CD4-positive, alpha-beta memory T cell (primary cell): ENCODE results near the gene EIF3L. TPM values are rescaled to one million over a fixed set of nuclear protein-coding genes. Genes with fewer than 3 reads are reported as not detected.

Experiments
- CTCF ChIA-PET: fragments of 350-600 bp; sonication (Branson Sonifier 250); formaldehyde crosslinking; loops from one replicate; lab custom pipeline; 2021; ENCODE audit warnings: inconsistent platforms; ENCODE audit not compliant: partially characterized antibody; lab: Charles Lee
- POLR2A ChIA-PET: fragments of 350-600 bp; sonication (Branson Sonifier 250); formaldehyde crosslinking; loops from one replicate; lab custom pipeline; 2021; ENCODE audit not compliant: partially characterized antibody; lab: Charles Lee
- DNase-seq, 5 donors: peaks; one replicate each; pipeline versions ENCODE4 v3.0.0 to v3.0.0-alpha.2; 2020 to 2022; ENCODE audit warnings: mixed read lengths in 1 of 5
- H3K27ac ChIP-seq: one replicate; pipeline ENCODE4 v1.7.0; 2013; ENCODE audit warnings: low read depth, low read length
- H3K27me3 ChIP-seq: 2 replicates; pipeline ENCODE4 v1.7.0; 2013; ENCODE audit warnings: mild to moderate bottlenecking, low read length, moderate library complexity; ENCODE audit not compliant: insufficient read depth
- H3K36me3 ChIP-seq: 2 replicates; pipeline ENCODE4 v1.7.0; 2013; ENCODE audit warnings: mild to moderate bottlenecking, low read length, moderate library complexity; ENCODE audit not compliant: insufficient read depth
- H3K4me1 ChIP-seq: 2 replicates; pipeline ENCODE4 v1.7.0; 2013; ENCODE audit warnings: mild to moderate bottlenecking, low read length, moderate library complexity; ENCODE audit not compliant: insufficient read depth
- H3K4me3 ChIP-seq, 2 donors: one replicate each; pipeline ENCODE4 v1.7.0; 2013; ENCODE audit warnings: low read length in 2 of 2, mild to moderate bottlenecking in 1 of 2
- H3K9me3 ChIP-seq, 2 donors: one replicate each; pipeline ENCODE4 v1.7.0; 2013; ENCODE audit warnings: low read length in 2 of 2, control low read depth in 1 of 2; ENCODE audit not compliant: control insufficient read depth in 1 of 2
- H3K27ac Mint-ChIP-seq, 7 donors: one replicate each; pipeline ENCODE4 v1.8.0; 2020 to 2021; ENCODE audit warnings: mixed read lengths in 7 of 7, mild to moderate bottlenecking in 6 of 7, inconsistent platforms in 3 of 7, moderate library complexity in 3 of 7
- H3K27me3 Mint-ChIP-seq, 2 donors: one replicate each; pipeline ENCODE4 v1.8.0; 2020 to 2021; ENCODE audit warnings: mixed read lengths in 2 of 2
- H3K36me3 Mint-ChIP-seq, 2 donors: one replicate each; pipeline ENCODE4 v1.8.0; 2020 to 2021; ENCODE audit warnings: mixed read lengths in 2 of 2, inconsistent platforms in 1 of 2, mild to moderate bottlenecking in 1 of 2
- H3K4me1 Mint-ChIP-seq, 4 donors: one replicate each; pipeline ENCODE4 v1.8.0; 2020 to 2021; ENCODE audit warnings: mixed read lengths in 4 of 4, mild to moderate bottlenecking in 1 of 4
- H3K4me3 Mint-ChIP-seq, 8 donors: one replicate each; pipeline ENCODE4 v1.8.0; 2020 to 2021; ENCODE audit warnings: mixed read lengths in 8 of 8, mild to moderate bottlenecking in 7 of 8, moderate library complexity in 6 of 8, inconsistent platforms in 3 of 8
- H3K9me3 Mint-ChIP-seq, 8 donors: one replicate each; pipeline ENCODE4 v1.8.0; 2020 to 2021; ENCODE audit warnings: mixed read lengths in 8 of 8, mild to moderate bottlenecking in 5 of 8, inconsistent platforms in 3 of 8, moderate library complexity in 1 of 8
- intact Hi-C: fragments of 100-400 bp; cut with micrococcal nuclease; formaldehyde crosslinking; loops from one replicate; pipeline ENCODE4 v1.15.1; 2023
- microRNA-seq: library from miRNA; unstranded; fragments of <30 nt; microRNA quantifications from one replicate; pipeline ENCODE4 v1.2.0, GENCODE V29; 2021; ENCODE audit warnings: borderline replicate concordance, borderline number of aligned reads, borderline microRNAs expressed, mixed read lengths
- polyA plus RNA-seq, 2 donors: library from polyadenylated mRNA; unstranded; fragments of 300-500 nt; fragmentation: Illumina TruSeq; gene quantifications; one replicate each; pipeline ENCODE4 v1.2.3, GENCODE V29; 2021
- total RNA-seq, 2 experiments: library from RNA; stranded (reverse); gene quantifications; one replicate each; pipeline ENCODE4 v1.2.3, GENCODE V29; 2021

Gene EIF3L
- total and polyA plus RNA-seq, 4 experiments from 2014 or later, result 226 to 571 (median 457) TPM

DNA sequence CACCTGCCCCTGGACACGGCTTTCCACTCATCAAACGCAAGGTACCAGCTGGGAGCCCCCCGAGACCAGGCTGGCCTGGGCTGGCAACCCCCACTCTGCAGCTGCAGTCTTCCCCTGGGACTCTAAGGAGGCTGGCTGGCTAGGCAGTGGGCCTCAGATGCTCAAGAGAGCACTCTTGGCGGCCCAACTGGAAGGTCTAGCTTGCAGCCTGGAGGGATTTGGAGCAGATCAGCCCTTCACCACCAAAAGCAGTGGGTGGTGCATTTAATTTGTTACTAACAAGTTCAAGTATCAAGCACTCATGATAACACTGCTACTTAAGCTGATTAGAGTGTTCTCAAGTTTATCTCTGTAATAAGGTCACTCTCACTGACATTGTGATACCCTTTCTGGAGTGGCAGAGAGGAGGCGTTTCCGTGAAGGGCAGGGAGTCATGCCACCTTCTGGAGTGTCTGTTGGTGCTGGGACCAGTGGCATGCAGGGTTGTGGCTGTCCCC is 82.7 kb downstream of the EIF3L start:
- H3K36me3 Mint-ChIP-seq, result peaks cover 9 to 39% of the 10 kb centered on the region in 2 donors
- no peaks in the 10 kb centered on the region for H3K27me3 ChIP-seq
- H3K36me3 ChIP-seq, result peaks cover 10% of the 10 kb centered on the region
- peaks cover 0 to 2% (median 0%) of the 10 kb centered on the region in 8 donors for H3K9me3 Mint-ChIP-seq
- peaks cover 7 to 13% (median 8%) of the 10 kb centered on the region in 4 donors for H3K4me1 Mint-ChIP-seq
- H3K4me3 ChIP-seq, result no peak overlapping the region
- H3K4me3 Mint-ChIP-seq, result no peak overlapping the region
- no peaks in the 10 kb centered on the region for H3K9me3 ChIP-seq
- ChIA-PET CTCF (interaction anchor here (0.6 to 5.5 kb wide), 13 partner anchors 16 to 122 kb away, joined by 3 to 42 read pairs (median 6); partner anchors contain the start of gene MICALL1), POLR2A (interaction anchor here (0.8 to 1.2 kb wide), 3 partner anchors 26 to 88 kb away, joined by 3 to 5 read pairs (median 3); partner anchors contain the start of genes ANKRD54 and MICALL1)
- peak overlapping the region in 2 of 7 donors; percentile 64 to 72 for H3K27ac Mint-ChIP-seq
- no peak for DNase-seq
- H3K27me3 Mint-ChIP-seq, result no peaks in the 10 kb centered on the region
- no peak overlapping the region for H3K27ac ChIP-seq
- H3K4me1 ChIP-seq, result peaks cover 11% of the 10 kb centered on the region
- intact Hi-C loops, result no loop called here

DNA sequence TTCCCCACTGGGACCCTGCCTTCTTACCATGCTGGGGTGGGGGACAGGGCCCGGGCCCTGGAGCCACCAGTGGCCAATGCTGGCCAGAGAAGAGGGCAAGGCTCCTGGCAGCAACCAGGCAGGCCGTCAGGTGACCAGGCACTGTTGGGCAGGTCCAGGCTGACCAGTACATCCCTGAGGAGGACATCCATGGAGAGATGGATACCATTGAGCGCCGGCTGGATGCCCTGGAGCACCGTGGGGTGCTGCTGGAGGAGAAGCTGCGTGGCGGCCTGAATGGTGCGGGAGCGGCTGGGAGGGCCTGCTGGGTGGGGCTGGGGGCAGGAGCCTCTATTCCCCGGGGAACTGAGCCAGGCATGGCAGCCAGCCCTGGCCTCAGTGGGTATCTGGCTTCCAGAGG is 83.2 kb downstream of the EIF3L start:
- Histone ChIP-seq H3K4me3 (no peak overlapping the region), H3K36me3 (peaks cover 10% of the 10 kb centered on the region), H3K4me1 (peaks cover 11% of the 10 kb centered on the region), H3K9me3 (no peaks in the 10 kb centered on the region), H3K27ac (no peak overlapping the region), H3K27me3 (no peaks in the 10 kb centered on the region)
- intact Hi-C loops, result no loop called here
- Mint-ChIP-seq H3K4me3 (no peak overlapping the region), H3K9me3 (peaks cover 0 to 2% (median 0%) of the 10 kb centered on the region in 8 donors), H3K27me3 (no peaks in the 10 kb centered on the region), H3K27ac (no peak overlapping the region), H3K36me3 (peaks cover 9 to 39% of the 10 kb centered on the region in 2 donors), H3K4me1 (peaks cover 7 to 13% (median 8%) of the 10 kb centered on the region in 4 donors)
- ChIA-PET CTCF (interaction anchor here (1.1 to 5.5 kb wide), 12 partner anchors 9 to 115 kb away, joined by 3 to 42 read pairs (median 5); partner anchors contain the start of gene MICALL1), POLR2A (interaction anchor here (1.2 to 3.6 kb wide), 4 partner anchors 21 to 88 kb away, joined by 3 to 12 read pairs (median 3); partner anchors contain the start of genes ANKRD54, C22orf23 and POLR2F)
- no peak for DNase-seq

DNA sequence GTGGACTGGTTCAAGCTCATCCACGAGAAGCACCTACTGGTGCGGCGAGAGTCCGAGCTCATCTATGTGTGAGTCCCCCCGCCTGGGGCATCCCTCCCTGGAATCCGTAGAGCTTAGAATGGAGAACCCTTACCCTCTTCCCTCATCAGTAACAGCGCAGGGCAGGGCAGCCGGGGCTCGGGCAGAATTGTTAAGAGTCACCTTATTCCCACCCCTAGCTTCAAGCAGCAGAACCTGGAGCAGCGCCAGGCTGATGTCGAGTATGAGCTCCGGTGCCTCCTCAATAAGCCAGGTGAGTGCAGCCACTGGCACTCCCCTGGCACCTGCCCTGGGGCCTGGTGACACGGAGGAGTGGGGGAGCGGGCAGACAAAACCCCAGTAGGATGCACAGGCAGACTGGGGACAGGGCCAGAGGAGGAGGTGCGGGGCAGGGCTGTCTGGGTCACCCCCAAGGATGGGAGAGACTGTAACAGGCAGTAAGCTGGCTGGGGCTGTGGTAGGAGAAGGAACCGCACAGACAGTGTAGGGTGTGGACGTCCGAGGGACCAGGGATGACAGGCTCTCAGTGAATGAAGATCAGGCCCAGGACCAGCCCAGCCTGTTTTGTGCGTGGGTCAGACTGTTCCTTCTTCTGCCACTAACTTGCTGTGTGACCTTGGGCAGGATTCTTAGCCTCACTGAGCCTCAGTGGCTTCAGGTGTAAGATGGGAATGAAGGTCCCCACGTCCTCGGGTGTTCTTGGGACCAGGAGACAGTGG is 83.8 kb downstream of the EIF3L start:
- no peak for DNase-seq
- Histone ChIP-seq H3K36me3 (peaks cover 16% of the 10 kb centered on the region), H3K4me3 (no peak overlapping the region), H3K27me3 (no peaks in the 10 kb centered on the region), H3K4me1 (peaks cover 11% of the 10 kb centered on the region), H3K9me3 (no peaks in the 10 kb centered on the region), H3K27ac (no peak overlapping the region)
- Mint-ChIP-seq H3K9me3 (peaks cover 0 to 2% (median 0%) of the 10 kb centered on the region in 8 donors), H3K36me3 (peaks cover 9 to 41% of the 10 kb centered on the region in 2 donors), H3K27ac (peak overlapping the region in 4 of 7 donors; percentile 10 to 94 (median 18)), H3K4me3 (no peak overlapping the region), H3K27me3 (no peaks in the 10 kb centered on the region), H3K4me1 (peaks cover 7 to 13% (median 8%) of the 10 kb centered on the region in 4 donors)
- POLR2A ChIA-PET, result interaction anchor here (1.2 to 3.6 kb wide), 4 partner anchors 21 to 89 kb away, joined by 3 to 12 read pairs (median 3); partner anchors contain the start of genes ANKRD54, C22orf23 and POLR2F
- intact Hi-C loops, result no loop called here
- CTCF ChIA-PET, result interaction anchor here (1.1 to 5.5 kb wide), 14 partner anchors 9 to 115 kb away, joined by 3 to 42 read pairs (median 5); partner anchors contain the start of genes C22orf23, MICALL1 and POLR2F

DNA sequence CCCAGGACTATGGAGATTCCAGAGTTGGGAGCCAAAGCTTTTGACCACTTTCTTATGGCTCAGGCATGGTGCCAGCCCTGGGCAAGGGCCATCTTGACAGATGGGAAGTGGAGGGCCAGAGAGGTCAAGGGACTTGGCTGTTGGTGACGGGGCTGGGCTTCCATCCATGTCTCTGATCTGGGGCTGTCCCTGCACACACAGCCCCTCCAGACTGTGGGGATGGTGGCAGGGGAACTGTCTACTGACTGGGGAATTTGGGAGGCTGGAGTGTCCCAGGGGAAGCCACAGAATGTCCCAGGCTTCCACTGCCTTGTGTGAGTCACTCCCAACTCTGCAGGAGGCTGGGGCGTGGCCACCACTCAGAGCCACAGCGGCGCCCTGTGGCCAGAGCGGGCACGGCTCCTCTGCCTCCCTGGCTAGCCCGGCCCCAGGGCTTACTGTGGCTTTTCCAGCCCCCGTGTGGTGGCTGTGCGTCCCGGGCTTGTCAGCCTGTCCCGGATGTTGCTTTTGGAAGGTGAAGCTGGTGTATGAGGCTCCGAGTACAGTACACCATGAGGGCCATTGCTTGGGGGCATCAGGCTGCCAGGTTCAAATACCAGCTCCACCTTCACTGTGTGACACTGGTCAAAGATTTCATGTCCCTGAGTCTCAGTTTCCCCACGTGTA is 84.6 kb downstream of the EIF3L start:
- Mint-ChIP-seq H3K4me3 (peak overlapping the region in 1 of 8 donors; percentile 26), H3K4me1 (peaks cover 7 to 13% (median 8%) of the 10 kb centered on the region in 4 donors), H3K9me3 (peaks cover 0 to 2% (median 0%) of the 10 kb centered on the region in 8 donors), H3K36me3 (peaks cover 4 to 33% of the 10 kb centered on the region in 2 donors), H3K27ac (peak overlapping the region in 2 of 7 donors; percentile 22 to 24), H3K27me3 (no peaks in the 10 kb centered on the region)
- Histone ChIP-seq H3K4me3 (no peak overlapping the region), H3K27me3 (no peaks in the 10 kb centered on the region), H3K4me1 (peaks cover 11% of the 10 kb centered on the region), H3K9me3 (no peaks in the 10 kb centered on the region), H3K36me3 (peaks cover 14% of the 10 kb centered on the region), H3K27ac (no peak overlapping the region)
- DNase-seq, result peak; percentile 67 to 79 (median 72)
- CTCF ChIA-PET, result interaction anchor here (0.6 to 5.5 kb wide), 21 partner anchors 10 to 124 kb away, joined by 3 to 42 read pairs (median 4); partner anchors contain the start of genes C22orf23, MICALL1 and POLR2F
- POLR2A ChIA-PET, result interaction anchor here (0.7 to 3.6 kb wide), 7 partner anchors 18 to 84 kb away, joined by 3 to 12 read pairs (median 4); partner anchors contain the start of genes C22orf23, EIF3L, MICALL1 and POLR2F
- intact Hi-C loops, result loop anchor here (1.0 kb wide), 5 partner anchors 19 to 117 kb away; partner anchors contain the start of genes C22orf23, MICALL1 and POLR2F

Small RNA genes within 50 kb of the gene (microRNA-seq; reads per million reads assigned to microRNA genes)
- gene MIR659, result 0.72 reads per million

Other genes starting within 250 kb of the EIF3L start
- gene GGA1, start 240.6 kb upstream of the EIF3L start, total RNA-seq, result 100 to 1,000 TPM; 108 to 109 TPM
- gene GGA1, start 240.6 kb upstream of the EIF3L start, polyA plus RNA-seq, result 10 to 100 TPM; 16.3 to 26.7 TPM
- 10 to 100 TPM; 84.0 to 89.2 TPM for gene SH3BP1, start 209.8 kb upstream of the EIF3L start, total RNA-seq
- gene SH3BP1, start 209.8 kb upstream of the EIF3L start, polyA plus RNA-seq, result 10 to 100 TPM; 17.6 to 30.3 TPM
- gene PDXP, start 190.7 kb upstream of the EIF3L start, total RNA-seq, result 1 to 10 TPM; 7.3 to 9.8 TPM
- gene PDXP, start 190.7 kb upstream of the EIF3L start, polyA plus RNA-seq, result 1 to 10 TPM in 1 of 2 donors, under 1 TPM in 1; 0.38 to 7.1 TPM
- 10 to 100 TPM; 64.8 to 68.7 TPM for gene LGALS1, start 173.8 kb upstream of the EIF3L start, total RNA-seq
- 100 to 1,000 TPM; 315 to 358 TPM for gene LGALS1, start 173.8 kb upstream of the EIF3L start, polyA plus RNA-seq
- 10 to 100 TPM; 50.3 to 52.0 TPM for gene NOL12, start 163.1 kb upstream of the EIF3L start, total RNA-seq
- 10 to 100 TPM; 38.8 to 51.6 TPM for gene NOL12, start 163.1 kb upstream of the EIF3L start, polyA plus RNA-seq
- gene TRIOBP, start 152.4 kb upstream of the EIF3L start, total RNA-seq, result 10 to 100 TPM; 25.8 to 26.1 TPM
- gene TRIOBP, start 152.4 kb upstream of the EIF3L start, polyA plus RNA-seq, result 10 to 100 TPM in 1 of 2 donors, 1 to 10 TPM in 1; 9.2 to 13.0 TPM
- 1 to 10 TPM; 3.4 to 4.4 TPM for gene GCAT, start 41.5 kb upstream of the EIF3L start, total RNA-seq
- gene GCAT, start 41.5 kb upstream of the EIF3L start, polyA plus RNA-seq, result 1 to 10 TPM; 2.9 to 6.8 TPM
- gene GALR3, start 26.0 kb upstream of the EIF3L start, total RNA-seq, result not detected
- gene GALR3, start 26.0 kb upstream of the EIF3L start, polyA plus RNA-seq, result not detected
- gene ANKRD54, start 5.1 kb upstream of the EIF3L start, total RNA-seq, result 10 to 100 TPM; 21.6 to 22.7 TPM
- 10 to 100 TPM; 11.0 to 13.4 TPM for gene ANKRD54, start 5.1 kb upstream of the EIF3L start, polyA plus RNA-seq
- gene MICALL1, start 56.9 kb downstream of the EIF3L start, total RNA-seq, result 10 to 100 TPM; 30.7 to 31.0 TPM
- gene MICALL1, start 56.9 kb downstream of the EIF3L start, polyA plus RNA-seq, result 1 to 10 TPM in 1 of 2 donors, under 1 TPM in 1; 0.77 to 4.4 TPM
- not detected for gene C22orf23, start 104.2 kb downstream of the EIF3L start, total RNA-seq
- gene C22orf23, start 104.2 kb downstream of the EIF3L start, polyA plus RNA-seq, result not detected
- 10 to 100 TPM; 44.9 to 47.5 TPM for gene POLR2F, start 104.3 kb downstream of the EIF3L start, total RNA-seq
- 100 to 1,000 TPM; 133 to 158 TPM for gene POLR2F, start 104.3 kb downstream of the EIF3L start, polyA plus RNA-seq
- gene SOX10, start 135.1 kb downstream of the EIF3L start, total RNA-seq, result not detected
- not detected for gene SOX10, start 135.1 kb downstream of the EIF3L start, polyA plus RNA-seq
- 10 to 100 TPM; 25.5 to 28.0 TPM for gene PICK1, start 208.0 kb downstream of the EIF3L start, total RNA-seq
- 10 to 100 TPM in 1 of 2 donors, 1 to 10 TPM in 1; 6.5 to 10.2 TPM for gene PICK1, start 208.0 kb downstream of the EIF3L start, polyA plus RNA-seq
- not detected for gene SLC16A8, start 234.8 kb downstream of the EIF3L start, total RNA-seq
- not detected for gene SLC16A8, start 234.8 kb downstream of the EIF3L start, polyA plus RNA-seq